Measurements from ENCODE around the gene ELMO3.

- no peak for TF ChIP-seq GABPA (IDR thresholded peaks at IDR 0.05; ENCODE audit: low read depth)
- TF ChIP-seq CTCF (IDR thresholded peaks at IDR 0.05; ENCODE audit: insufficient read depth, low read length), result no peak
These were observed 40.9 kb upstream of the ELMO3 start for GRCh38 chr16:67157892-67158635.

Data from HL-60 (cell line).